GM19035 (cell line): ENCODE measurements around the gene MNX1.

Experiments
- ATAC-seq: cut with Tn5 transposase; IDR thresholded peaks from one replicate; pipeline ENCODE4 v1.9.1; 2021; ENCODE audit not compliant: unreplicated experiment

The MNX1 gene

DNA sequence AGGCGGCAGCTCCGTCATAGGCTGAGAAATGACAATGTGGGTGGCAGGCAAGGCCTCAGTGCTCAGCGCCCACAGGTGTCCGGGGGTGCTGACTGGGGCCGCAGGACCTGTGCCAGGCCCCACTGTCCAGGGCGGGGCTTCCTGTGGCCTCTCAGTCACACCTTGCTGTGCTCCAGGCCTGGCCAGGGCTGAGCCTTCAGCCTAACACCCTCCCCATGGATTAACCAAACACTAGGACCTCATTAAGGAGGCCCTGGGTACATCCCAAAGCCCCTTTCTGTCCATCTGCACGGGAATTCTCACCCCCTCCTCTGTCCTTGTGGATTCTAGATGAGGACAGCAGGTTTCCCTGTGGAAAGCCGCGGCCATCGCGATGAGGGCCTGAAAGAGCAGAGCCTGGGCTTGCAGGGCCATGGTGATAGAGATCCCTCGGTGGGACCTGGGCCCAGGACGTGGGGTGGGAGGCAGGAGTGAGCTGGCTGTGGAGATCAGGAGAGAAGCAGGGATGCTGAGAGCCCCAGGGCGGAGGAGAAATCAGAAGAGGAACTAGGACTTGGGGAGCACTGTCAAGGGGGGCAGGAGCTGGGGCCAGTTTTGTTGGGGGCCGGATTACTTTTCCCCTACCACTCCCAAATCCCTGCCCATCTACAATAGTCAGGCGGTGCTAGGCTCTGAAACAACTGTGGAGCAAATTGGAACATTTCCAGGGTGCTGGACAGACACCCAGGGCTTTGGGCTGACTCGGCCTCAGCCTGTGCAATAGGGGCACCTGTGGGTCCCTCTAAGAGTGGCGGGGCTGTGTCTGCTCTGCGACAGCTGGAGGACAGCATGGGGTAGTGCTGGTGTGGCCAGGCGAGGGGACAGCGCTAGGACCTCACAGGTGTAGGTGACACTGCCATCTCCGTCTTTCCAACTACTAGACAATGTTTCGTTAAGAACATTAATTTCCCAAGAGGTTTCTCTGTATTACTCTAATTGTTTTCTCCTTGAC, 23.3 kb upstream of the MNX1 start:
- ATAC-seq, result no peak

DNA sequence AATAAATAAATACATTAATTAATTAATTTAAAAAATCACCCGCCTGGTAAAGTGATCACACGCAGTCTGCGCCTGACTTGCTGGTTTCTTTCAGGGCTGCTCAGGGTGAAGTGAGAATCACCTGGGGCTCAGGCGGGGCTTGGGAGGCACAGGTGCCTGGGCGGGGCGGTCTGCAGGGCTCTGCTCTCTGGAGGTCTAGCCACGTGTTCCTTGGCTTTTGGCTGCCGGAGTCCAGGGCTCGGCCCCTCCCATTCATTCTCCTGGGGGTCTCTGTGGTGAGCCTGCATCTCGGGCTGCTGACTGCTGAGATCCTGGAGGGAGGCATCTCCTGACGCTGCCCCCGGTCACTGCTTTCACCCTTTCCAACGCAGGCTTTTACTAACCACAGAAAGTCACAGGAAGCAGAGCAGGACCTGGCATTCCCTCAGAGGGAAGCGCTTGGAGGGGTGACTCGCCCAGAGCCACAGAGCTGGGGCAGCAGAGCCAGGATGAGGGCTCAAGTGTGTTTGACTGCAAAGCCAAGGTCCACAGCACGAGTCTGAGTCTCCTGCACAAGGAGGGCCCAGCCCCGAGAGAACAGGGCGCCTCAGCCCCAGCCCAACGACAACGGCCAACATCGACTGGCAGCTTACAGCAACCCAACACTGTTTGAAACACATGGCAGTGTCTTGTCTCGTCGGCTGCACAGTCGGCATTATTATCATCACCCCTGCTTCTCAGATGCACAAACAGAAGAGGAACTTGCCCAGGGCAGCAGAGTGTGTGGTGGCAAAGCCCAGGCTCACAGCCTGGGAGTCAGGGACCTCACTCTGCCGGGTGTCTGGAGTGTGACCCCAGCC, 22.4 kb upstream of the MNX1 start:
- no peak for ATAC-seq

DNA sequence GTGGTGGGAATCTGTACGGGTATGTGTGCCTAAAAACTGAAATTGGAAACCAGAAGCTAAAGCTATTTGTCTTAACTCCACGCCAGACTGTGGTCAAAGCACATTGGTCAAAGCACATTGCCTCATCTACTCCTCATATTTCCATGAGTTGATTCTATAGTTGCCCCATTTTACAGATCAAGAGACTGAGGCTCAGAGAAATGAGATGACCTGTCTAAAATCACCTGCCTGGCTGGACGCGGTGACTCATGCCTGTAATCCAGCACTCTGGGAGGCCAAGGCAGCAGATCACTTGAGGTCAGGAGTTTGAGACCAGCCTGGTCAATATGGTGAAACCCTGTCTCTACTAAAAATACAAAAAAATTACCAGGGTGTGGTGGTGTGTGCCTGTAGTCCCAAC, 21.7 kb upstream of the MNX1 start:
- no peak for ATAC-seq

DNA sequence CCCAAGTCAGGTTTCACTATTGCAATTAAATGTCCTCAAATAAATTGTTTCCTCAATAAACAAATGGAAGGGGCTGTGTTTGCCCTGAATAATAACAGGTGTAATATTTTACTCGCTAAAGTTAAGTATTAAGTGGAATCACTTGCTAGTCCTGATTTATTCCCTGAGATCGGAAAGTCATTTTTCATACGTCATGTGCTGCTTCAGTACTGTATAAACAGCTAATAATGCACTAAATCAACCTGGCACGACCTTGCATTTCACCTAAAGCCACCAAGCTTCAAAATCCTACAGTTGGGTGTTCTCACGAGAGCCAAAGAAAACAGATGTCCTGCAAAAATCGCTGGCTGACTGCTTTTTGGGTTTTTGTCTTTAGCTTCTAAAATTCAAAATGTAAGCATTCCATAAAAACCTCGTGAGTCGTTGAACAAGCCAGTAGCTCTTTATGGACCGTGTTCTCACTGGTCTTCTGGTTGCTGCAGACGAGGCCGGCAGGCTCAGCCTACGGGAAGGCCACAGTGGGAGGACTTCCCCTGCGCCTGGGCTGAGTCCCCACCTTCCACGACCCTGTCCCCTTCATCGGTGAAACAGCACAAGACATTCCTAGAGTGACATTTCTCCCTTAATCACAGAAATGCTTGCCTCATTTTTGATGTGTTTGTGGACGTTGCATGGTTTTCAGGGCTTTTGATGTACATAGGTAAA, 17.9 kb upstream of the MNX1 start:
- no peak for ATAC-seq

DNA sequence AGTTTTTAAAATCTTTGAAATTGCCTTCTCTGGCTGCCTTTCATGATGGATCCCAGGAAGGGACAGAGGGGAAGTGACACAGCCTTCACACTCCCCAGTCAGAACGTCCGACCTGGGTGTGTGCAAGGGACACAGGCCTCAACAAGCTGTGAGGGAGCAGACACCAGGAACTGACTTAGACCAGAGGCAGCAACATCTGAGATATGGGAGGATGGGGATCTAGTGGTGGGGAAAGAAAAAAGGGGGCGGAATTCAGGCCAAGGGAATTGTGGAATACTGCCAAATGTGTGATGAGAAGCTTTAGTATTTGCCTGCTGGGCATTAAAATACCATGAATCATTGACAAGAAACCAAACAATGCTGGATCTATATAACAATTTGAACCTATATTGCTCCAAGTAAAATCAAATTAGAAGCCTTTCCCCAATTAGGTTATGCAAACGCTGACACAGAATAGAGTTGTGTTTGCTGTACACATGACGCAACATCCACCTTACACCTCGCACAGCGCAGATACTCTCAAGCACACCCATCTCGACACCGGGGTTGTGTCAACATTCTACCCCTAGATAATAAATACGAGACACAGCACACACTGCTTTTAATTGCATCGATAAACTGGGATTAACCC, 17.2 kb upstream of the MNX1 start:
- no peak for ATAC-seq

DNA sequence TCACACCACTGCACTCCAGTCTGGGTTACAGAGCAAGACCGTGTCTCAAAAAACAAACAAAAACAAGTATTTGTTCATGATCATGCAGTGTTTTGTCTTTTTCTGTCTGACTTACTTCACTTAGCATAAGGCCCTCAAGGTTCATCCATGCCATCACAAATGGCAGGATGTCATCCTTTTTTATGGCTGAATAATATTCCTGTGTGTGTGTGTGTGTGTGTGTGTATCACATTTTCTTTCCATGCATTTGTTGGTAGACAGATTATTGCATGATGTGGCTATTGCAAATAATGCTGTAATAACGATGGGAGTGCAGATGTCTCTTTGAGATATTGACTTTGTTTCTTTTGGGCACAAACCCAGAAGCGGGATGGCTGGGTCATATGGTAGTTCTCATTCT, 14.3 kb upstream of the MNX1 start:
- no peak for ATAC-seq

DNA sequence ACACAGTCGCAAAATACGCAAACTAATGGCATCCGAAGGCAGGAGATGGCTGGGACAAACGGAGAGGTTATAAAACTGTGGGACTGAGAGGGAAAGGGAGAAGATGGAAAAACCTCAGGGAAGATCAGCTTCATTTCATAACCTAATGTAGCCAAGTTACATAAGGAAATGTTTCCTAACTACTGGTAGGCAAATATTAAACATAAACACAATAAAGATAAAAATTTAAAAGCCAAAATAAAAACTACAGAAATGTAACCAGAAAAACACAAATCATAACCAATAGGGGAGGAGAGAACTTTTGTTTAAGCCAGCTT, 13.1 kb upstream of the MNX1 start:
- no peak for ATAC-seq

DNA sequence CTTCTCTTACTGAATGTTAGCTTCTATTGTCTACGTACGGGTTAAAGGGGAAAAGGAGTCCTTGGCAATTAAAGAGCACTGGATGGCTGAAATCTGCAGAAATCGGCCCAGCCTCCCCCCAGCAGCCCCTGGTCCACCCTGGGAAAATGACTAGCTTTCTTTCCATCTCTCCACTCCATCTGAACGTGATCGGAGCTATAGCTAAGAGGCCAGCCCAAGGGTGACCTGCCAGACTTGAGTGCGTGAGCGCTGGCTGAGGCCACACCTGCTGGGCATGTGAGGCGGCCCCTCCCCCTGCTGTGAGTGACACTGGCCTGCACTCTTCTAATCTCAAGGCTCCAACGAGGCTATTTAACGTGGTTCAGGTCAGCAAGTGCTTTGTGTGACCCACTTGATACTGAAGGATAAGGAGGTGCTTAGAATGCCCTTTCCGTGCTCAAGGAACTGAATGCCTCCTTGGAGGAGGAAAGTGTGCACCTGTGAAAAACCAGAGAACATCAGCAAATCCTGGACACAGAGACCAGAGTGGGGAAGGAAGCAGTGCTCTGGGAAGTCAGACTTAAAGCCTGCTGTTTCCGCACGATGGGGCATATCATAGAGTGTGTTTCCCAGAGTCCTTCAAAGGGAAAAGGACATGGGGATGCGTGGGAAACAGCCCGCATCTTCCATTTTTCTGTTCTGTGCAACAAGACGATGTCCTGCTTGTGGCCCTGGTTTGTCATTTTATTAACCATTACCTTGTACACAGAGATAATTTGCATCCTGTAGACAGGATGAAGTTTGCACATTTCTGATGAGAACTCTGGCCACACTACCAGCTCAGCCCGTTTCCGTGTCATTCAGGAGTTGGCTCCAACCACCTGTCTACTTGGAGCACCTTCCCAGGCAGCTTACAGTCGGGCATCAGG, 12.5 kb upstream of the MNX1 start:
- no peak for ATAC-seq

DNA sequence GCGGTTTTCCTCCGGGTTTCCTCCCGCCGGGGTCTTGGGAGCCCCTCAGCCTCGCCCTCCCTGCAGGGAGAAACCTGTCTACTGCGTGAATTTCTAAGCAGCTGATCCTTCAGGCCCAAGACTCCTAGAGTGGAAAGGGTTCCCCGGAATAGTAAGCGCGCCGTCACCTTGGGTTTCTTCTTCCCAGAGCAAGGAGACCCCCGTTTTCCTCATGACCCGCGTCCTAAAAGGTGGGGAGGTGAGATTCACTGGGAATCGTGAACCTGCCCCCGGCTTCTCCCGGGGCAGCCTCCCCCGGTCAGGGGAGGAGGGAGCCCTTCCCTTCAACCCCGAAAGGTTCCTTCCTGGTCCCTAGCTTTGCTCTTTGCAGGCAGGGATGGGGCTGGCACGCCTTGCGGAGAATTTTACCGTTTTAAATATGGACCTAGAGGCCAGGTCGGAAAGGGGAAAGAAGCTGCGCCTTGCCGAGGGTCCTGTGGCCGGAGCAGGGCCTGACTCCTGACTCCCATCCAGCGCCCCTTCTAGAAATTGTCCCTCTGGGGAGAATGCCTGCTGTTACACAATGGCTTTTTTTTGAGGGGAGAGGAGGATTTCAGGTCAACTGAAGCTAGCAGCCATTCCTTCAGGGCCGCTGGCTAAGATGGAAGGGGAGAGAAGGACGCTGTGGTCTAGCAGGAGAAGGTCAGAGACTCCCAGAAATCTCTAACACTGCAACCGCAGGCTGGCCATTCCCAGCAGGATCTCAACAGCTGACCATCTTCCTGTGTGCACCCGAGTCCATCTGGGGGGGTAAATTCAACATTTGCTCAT, 11.6 kb upstream of the MNX1 start:
- ATAC-seq, result no peak

DNA sequence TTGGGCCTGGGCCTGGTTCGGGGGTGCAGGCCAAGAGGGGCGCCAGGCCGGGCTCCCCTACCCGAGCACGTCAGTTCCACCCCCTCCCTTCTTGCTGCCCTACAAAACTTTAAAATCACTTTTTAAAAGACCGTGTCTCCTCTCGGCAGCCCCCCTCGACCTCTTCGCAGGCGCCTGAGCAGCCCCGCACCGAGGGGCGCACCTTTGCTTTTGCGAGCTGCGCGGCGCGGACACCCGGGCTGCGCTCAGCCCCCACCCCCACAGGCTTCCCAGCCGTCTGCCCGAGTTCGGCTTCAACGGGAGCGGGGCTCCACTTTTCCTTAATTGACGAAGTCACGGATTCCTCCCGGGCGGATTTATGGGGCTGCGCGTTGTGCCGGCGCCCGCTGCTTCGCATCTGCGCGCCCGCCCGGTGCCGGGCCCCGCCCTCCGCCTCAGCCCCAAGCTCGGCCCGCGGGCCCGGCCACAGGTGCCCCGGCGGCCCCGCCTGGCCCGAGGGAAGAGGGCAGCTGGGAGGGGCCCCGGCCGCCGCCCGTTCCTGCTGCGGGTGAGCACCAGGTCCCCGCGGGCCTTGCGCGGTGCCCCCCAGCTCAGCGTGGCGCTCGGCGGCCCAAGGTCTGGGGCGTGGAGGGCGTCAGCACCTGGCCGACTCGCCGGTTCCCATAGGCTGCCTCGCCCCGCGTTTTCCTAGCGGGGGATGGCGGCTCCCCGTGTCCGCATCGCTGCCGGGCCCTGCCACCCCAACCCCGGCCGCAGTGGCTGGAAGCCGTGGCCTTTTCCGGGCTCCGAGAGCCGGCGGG, 10.8 kb upstream of the MNX1 start:
- ATAC-seq, result no peak

DNA sequence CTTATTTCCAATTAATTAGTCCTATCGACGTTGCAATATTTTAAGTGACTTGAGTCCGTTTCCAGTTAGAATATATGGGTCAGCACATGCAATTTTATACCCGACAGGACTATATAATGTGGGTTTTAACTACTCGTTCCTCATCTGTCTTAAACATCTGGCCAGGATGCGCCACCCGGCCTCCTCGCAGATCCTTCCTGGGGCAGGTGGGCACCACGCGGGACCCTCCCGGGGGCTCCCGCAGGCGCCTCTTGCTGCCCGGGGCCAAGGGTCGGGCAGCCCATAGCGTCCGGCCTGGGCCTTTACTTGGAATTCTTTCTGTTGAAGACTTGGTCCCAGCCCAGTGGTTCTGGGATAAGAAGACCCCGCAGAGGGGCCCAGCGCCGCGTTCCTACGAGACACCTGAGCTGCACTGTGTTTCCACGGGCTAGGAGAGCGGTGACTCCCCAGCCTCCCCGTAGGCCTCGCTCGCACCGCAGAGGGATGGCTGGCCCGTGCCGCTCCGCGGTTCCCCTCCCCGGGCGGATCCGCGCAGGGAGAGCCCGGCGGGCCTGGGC, 10.1 kb upstream of the MNX1 start:
- ATAC-seq, result no peak

DNA sequence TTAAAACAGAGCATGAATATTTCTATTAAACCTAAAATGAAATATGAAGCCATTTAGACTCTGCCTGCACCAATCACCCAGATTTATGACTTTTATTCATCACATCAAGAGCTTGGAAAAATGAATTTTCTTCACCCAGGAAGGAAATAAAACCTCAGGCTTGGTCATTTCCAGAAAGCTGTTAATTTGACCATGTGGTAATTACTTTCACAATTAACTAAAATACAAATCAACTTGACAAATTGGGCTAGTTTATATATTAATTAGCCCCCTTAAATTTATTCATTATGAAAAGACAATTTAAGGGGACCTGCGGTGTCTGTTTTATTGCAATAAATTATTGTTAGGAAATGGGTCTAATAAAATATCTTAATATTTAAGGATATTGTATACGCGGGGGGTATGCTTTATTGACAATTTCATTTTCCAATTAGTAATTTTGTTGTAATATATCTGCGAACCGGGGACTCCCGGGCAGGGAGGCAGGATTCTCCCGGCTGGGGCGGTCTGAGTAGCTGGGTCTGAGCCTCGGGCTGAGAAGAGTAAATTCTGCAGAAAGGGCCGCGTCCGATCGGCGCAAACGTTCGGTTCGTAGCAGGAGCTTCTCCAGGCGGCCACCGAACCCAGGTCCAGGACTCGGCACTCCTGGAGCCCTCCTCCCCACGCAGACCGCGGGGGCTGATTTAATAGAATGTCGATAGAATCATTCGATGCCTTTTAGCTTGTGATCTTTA, 9.4 kb upstream of the MNX1 start:
- no peak for ATAC-seq

DNA sequence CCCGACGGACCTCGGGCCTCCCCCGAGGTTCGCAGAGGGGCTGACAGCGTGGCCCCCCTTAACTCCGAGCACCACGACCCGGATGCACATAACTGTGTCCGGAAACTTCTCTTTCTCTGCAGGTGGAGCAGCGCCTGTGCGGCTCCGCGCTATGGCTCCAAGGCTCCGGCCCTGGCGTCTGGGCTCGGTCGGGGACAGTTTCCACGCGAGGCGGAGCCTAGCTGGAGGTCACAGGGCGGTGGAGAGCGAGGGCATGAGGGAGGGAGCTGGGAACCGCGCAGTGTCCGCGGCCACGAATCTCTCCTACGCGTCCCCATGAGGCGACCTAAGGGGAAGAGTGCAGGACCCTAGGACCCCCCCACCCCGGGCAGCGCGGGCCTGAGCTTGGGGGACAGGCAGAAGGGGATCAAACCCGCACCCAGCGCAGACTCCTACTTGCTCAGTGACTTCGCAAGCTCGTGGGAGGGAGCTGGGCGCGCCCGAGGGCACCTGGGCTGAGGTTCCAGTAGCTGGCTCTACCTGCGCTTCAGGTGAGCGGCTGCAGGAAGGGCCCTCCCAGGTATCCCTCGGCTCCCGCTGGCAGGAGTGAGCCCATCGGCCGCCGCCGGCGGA, 8.6 kb upstream of the MNX1 start:
- ATAC-seq, result no peak

DNA sequence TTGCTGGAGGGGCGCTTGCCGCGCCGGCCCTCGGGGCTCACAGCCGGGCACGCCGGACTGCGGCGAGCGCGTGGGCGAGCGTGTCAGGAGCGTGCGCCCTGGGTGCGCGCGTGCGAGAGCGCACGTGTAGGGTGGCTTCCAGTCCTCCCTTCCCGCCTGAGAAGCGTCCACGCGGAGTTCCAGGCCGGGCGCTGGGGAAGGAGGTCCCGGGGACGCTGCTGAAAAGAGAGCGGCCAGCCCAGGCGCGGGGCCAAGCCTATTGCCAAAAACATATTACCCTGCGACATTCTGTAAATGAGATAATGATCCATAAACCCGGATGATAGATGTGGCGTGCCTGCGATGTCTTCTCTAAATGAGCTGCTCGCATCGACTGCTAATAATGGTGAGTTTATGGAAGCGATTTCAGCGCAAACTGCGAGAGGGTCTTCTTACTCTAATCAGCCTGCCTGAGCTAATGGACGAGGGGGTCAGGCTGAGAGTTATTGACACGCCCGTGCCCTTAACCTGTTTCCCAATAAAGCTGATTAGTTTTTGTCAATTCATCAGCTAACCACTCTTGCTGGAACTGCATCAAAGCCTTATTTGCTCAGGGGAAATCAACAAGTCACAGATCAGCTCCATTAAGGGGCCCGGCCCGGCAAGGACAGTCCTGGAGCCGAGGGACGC, 8.0 kb upstream of the MNX1 start:
- no peak for ATAC-seq

DNA sequence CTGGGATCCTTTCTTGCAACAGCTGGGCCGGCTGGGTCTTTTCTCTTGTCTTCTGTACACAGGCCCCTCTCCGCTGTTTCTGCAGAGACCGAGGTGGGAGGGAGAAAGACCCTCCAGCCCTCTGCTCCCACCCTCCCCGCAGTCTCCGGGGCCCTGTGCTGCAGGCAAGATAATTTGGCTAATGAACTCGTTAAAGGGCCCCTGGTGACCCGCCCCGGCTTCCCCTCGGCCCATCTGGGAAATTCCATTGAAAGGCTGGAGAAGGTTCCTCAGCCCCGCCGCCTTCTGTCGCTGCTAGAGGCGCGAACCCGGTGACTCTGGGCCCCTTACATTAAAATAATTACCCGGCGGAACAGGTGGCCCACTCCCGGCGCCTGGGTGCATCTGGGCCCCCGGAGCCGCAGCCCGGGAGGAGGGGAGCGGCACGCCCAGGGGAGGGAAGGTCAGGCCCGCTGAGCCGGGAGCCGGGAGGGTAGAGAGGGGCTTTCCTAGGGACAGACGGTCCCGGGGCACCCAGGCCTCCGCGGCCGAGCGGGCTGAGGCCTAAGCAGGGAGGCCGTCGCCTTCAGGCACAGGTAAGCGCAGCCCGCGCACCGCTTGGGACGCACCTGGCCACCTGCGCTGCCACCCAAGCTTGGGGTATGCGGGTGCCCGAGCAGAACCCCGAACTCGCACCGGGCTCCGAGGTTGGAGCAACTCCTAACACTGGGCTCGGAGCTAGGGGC, 7.3 kb upstream of the MNX1 start:
- ATAC-seq, result no peak

DNA sequence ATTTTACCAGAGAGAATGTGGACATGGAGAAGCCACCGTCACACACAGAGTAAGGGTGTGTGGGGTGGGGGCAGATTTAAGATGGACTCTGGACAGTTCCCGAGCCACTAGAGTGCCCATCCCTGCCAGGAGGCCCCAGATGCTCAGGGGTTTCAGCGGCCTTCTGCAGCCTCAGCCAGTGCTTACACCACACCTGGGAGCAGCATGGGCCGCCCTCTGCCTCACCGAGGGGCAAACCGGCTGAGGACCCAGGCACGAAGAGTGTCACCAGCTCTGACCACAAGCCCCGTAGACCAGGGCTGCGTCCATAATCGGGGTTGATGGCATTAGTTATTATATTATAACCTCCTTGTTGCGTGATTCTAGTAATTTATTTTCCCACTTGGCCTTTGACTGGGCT, 6.7 kb upstream of the MNX1 start:
- ATAC-seq, result peak; percentile 2
